Stimulated activated CD4-positive, alpha-beta T cell treated with anti-CD3 and anti-CD28 coated beads, TNF-alpha, amount 100 ng/mL, for 48 hours (primary cell): ENCODE data around the gene UTP3.
"Not testable (repeated sequence)": the region's sequence is repeated elsewhere in the genome, so short reads cannot be mapped to it uniquely, and the experiment has no call there.

Experiments
- DNase-seq, 3 donors: peaks; one replicate each; pipeline ENCODE4 v3.0.0-alpha.2; 2020; ENCODE audit warnings: low read depth in 3 of 3

Gene UTP3

GRCh38 chr4:70687821-70688794, at the start of gene UTP3:
Gene UTP3 (plus strand): TSS chr4:70688532. CDS start chr4:70688678, 146 bp downstream.
- peak; percentile 88 to 92 (median 90) for DNase-seq

- DNase-seq = no peak
Measured at GRCh38 chr4:70640192-70640591, 48.1 kb upstream of the UTP3 start.

GRCh38 chr4:70650741-70651140, 37.6 kb upstream of the UTP3 start:
- not testable (repeated sequence) for DNase-seq

GRCh38 chr4:70651864-70652506, 36.3 kb upstream of the UTP3 start:
- no peak for DNase-seq

GRCh38 chr4:70654605-70655011, 33.7 kb upstream of the UTP3 start:
- DNase-seq = no peak

- no peak for DNase-seq
Measured at GRCh38 chr4:70657326-70657725, 31.0 kb upstream of the UTP3 start.

GRCh38 chr4:70658418-70658817, 29.9 kb upstream of the UTP3 start:
- DNase-seq = no peak

- no peak for DNase-seq
Measured at GRCh38 chr4:70660106-70660505, 28.2 kb upstream of the UTP3 start.

- peak in 1 of 3 donors; percentile 2 for DNase-seq
Measured at GRCh38 chr4:70661309-70661922, 26.9 kb upstream of the UTP3 start.

- DNase-seq = no peak
Measured at GRCh38 chr4:70666369-70666768, 22.0 kb upstream of the UTP3 start, which contains the start of gene JCHAIN. Gene JCHAIN (minus strand): TSS chr4:70666508. CDS start chr4:70666490, 18 bp downstream.

- no peak for DNase-seq
Measured at GRCh38 chr4:70667740-70668535, 20.4 kb upstream of the UTP3 start.

GRCh38 chr4:70670332-70671014, 17.9 kb upstream of the UTP3 start:
- no peak for DNase-seq

GRCh38 chr4:70671091-70671490, 17.2 kb upstream of the UTP3 start:
- DNase-seq = no peak

- no peak for DNase-seq
Measured at GRCh38 chr4:70674191-70674590, 14.1 kb upstream of the UTP3 start.

- no peak for DNase-seq
Measured at GRCh38 chr4:70674731-70675130, 13.6 kb upstream of the UTP3 start.

- no peak for DNase-seq
Measured at GRCh38 chr4:70676554-70677090, 11.7 kb upstream of the UTP3 start.

- no peak for DNase-seq
Measured at GRCh38 chr4:70678383-70678999, 9.8 kb upstream of the UTP3 start.

- no peak for DNase-seq
Measured at GRCh38 chr4:70680934-70681333, 7.4 kb upstream of the UTP3 start.

- DNase-seq = no peak
Measured at GRCh38 chr4:70681704-70682103, 6.6 kb upstream of the UTP3 start.

- DNase-seq = not testable (repeated sequence)
Measured at GRCh38 chr4:70682142-70682541, 6.2 kb upstream of the UTP3 start.
